Adipocyte (in vitro differentiated cells): ENCODE measurements around the gene RB1.
A peak's percentile ranks its signal among the peaks of the same experiment; 100 is the strongest.

Experiments
- DNase-seq: peaks from one replicate; pipeline ENCODE4 v3.0.0-alpha.2; 2015; ENCODE audit warnings: low read depth
- H3K27me3 ChIP-seq: replicated peaks from 2 replicates; pipeline ENCODE4 v1.7.0; 2013; ENCODE audit warnings: mild to moderate bottlenecking, low read length, moderate library complexity; ENCODE audit not compliant: control insufficient read depth, insufficient read depth
- H3K36me3 ChIP-seq: 2 replicates; pipeline ENCODE4 v1.7.0; 2013; ENCODE audit warnings: low read length, mild to moderate bottlenecking, moderate library complexity; ENCODE audit not compliant: control insufficient read depth, insufficient read depth, severe bottlenecking
- H3K4me1 ChIP-seq: 2 replicates; pipeline ENCODE4 v1.7.0; 2013; ENCODE audit warnings: mild to moderate bottlenecking, low read length, moderate library complexity; ENCODE audit not compliant: control insufficient read depth, insufficient read depth
- H3K4me3 ChIP-seq: 2 replicates; pipeline ENCODE4 v1.7.0; 2013; ENCODE audit warnings: mild to moderate bottlenecking, low read length, moderate library complexity
- H3K9ac ChIP-seq: 2 replicates; pipeline ENCODE4 v1.7.0; 2013; ENCODE audit warnings: mild to moderate bottlenecking, low read length, moderate library complexity
- H3K9me3 ChIP-seq: 2 replicates; pipeline ENCODE4 v1.7.0; 2013; ENCODE audit warnings: mild to moderate bottlenecking, low read length, moderate library complexity; ENCODE audit not compliant: control insufficient read depth

RB1 gene

DNA sequence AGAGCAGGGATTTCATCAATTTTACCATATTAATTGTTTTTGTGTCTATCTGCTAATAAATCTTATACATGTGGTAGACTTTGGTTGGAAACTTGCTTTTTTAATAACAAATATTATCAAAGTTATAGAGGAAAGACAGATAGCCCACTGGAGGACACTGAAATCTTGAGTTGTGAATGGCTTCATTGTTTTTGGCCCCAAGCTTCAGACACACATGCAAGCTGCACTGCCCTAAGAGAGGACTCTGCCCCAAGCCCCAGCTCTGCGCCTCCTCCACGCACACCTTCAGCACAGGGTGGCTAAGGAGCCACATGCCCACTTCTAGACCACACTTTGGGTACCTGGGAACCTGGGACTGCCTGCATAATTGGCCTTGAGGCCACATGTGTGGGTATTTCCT is 194.1 kb downstream of the RB1 start:
- Histone ChIP-seq H3K9me3 (no peaks in the 10 kb centered on the region), H3K9ac (no peak overlapping the region), H3K36me3 (no peaks in the 10 kb centered on the region), H3K4me1 (peaks cover 19% of the 10 kb centered on the region), H3K4me3 (no peak overlapping the region), H3K27me3 (no peaks in the 10 kb centered on the region)
- no peak for DNase-seq

DNA sequence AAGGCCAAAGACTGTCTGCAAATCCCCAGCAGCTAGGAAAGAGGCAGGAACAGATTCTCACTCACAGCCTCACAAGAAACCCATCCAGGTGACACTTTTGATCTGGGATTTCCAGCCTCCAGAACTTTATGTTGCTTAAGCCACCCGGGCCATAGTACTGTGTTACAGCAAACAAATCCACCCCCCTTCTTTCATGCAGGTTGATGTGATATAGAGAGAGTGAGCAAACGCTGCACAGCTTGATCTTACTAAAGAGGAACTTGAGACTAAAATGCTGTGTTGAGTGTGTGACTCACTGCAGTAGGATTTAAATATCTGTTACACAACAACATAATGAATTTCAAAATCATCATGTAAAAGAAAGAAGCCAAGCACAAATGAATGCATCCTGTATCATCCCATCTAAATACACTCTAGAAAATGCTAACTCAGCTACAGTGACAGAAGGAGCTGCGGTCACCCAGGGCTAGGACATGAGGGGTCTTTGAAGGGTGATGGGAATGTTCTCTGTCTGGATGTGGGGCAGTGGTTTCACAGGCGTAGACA is 197.2 kb downstream of the RB1 start:
- Histone ChIP-seq H3K36me3 (no peaks in the 10 kb centered on the region), H3K9ac (peak overlapping the region; percentile 35), H3K4me1 (peaks cover 19% of the 10 kb centered on the region), H3K4me3 (no peak overlapping the region), H3K27me3 (no peaks in the 10 kb centered on the region), H3K9me3 (no peaks in the 10 kb centered on the region)
- DNase-seq: peak; percentile 94

DNA sequence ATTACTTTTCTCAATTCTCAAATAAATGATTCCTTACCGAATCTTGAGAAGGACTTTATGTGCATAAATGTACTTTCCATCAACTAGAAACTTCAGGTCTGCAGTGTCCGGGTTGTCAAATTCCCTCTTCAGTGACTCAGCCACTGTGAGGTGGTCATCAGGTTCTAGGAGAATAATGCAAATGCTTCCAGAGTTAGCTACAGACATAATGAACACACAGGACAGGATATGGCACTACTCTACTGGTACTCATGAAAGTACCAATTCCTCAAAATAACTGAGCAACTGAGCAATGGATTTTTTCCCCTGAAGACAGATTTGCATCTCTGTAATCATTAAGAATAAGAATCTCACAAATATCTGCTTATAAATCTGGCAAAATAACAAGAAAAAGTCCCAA is 198.2 kb downstream of the RB1 start:
- no peaks in the 10 kb centered on the region for H3K36me3 ChIP-seq
- H3K4me1 ChIP-seq: peaks cover 19% of the 10 kb centered on the region
- no peaks in the 10 kb centered on the region for H3K27me3 ChIP-seq
- DNase-seq: no peak
- no peak overlapping the region for H3K9ac ChIP-seq
- H3K4me3 ChIP-seq: no peak overlapping the region
- H3K9me3 ChIP-seq: no peaks in the 10 kb centered on the region

DNA sequence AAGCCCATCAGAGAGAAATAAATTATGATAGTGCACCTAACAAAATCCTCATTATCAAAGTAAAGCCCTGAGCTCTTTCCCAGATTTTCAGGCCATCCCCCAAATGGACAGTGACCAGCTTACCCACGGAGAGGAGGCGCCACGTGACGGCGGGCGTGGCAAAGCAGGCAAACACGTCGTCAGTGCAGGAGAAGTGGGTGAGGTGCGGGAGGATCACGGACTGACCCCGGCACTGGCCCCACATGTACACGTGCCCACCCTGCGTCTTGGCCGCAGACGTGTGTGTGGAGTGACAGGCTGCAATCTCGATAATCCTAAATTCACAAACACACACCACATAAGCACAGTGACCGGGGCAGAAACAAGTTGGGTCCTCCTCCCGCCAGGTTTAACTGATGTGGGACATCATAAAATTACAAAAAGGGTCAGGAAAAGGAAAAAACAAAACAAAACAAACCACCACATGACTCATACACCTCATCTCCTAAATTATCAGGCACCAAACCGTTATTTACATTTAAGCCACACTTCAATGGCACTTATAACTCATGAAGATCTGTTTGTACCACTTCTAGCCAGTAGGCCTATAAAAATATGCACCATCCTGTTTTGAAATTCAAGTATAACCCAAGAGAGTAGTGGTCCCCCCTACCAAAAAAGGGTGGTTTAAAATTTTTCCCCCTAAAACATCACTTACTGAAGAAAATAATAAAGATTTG is 199.2 kb downstream of the RB1 start:
- H3K9ac ChIP-seq: no peak overlapping the region
- no peak overlapping the region for H3K4me3 ChIP-seq
- H3K36me3 ChIP-seq: no peaks in the 10 kb centered on the region
- H3K27me3 ChIP-seq: no peaks in the 10 kb centered on the region
- H3K9me3 ChIP-seq: no peaks in the 10 kb centered on the region
- DNase-seq: no peak
- H3K4me1 ChIP-seq: peaks cover 19% of the 10 kb centered on the region

DNA sequence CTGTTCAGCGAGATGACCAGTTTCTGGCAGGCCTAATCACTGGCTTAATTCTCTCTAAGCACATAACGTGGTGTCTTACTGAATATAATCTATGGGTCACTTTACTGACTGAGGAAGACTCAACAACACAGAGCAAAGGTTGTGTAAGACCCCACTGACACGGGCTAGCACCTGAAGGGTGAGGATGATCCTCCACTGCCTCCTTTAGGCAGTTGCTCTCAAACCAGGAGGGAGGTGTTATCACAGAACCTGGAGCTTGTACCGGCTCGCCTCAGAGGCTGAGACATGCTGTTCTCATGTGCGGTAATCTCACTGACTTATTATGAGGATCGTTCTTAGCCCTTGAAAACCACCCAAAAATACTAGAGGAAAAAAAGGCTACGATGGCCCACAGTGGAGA is 201.1 kb downstream of the RB1 start:
- no peak for DNase-seq
- H3K36me3 ChIP-seq: no peaks in the 10 kb centered on the region
- H3K27me3 ChIP-seq: no peaks in the 10 kb centered on the region
- peaks cover 19% of the 10 kb centered on the region for H3K4me1 ChIP-seq
- H3K9ac ChIP-seq: no peak overlapping the region
- H3K4me3 ChIP-seq: no peak overlapping the region
- H3K9me3 ChIP-seq: no peaks in the 10 kb centered on the region

DNA sequence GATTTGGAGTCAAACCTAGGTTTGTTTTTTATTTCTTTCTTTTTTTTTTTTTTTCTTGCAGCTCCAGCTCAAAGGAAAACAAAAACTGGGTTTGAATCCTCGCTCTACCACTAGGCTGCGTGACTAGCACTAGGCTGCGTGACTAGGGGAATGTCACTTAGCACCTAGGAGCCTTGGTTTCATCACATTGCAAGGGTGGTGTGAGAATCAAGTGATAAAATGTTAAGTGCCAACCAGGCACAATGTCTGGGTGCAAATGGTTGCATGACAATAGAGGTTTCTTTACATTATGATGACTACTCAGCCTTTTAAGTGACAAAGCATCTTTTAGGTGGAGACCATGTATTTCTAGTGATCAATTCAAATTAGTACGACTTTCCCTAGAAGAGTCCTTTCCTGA is 201.5 kb downstream of the RB1 start:
- Histone ChIP-seq H3K36me3 (no peaks in the 10 kb centered on the region), H3K9ac (no peak overlapping the region)
- DNase-seq: no peak

DNA sequence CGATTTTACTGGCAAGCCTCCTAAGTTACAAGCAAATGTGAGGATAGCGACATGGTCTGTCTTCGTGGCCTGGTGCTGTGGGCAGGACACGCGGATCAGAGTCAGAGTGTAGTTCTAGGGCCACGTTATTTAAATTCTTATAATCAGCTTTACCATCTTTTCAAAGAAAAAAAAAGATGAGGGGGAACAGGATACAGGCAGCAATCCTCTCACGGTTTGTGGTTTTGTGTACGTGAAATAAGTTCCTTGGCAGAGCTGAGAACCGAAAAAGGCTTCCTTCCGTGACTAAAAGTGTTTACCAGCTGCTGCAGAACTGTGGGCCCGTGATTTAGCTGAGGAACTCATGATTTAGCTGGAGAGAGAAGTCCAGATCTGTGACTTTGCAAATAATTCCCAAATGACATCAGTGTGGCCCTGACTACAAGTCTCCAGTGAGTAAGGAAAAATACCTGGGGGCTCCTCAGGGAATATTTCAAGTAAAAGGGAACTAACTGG is 202.1 kb downstream of the RB1 start:
- Histone ChIP-seq H3K9me3 (no peaks in the 10 kb centered on the region), H3K27me3 (no peaks in the 10 kb centered on the region), H3K9ac (no peak overlapping the region), H3K4me3 (no peak overlapping the region), H3K4me1 (peaks cover 14% of the 10 kb centered on the region), H3K36me3 (no peaks in the 10 kb centered on the region)
- DNase-seq: peak; percentile 90

More for the DNA sequence above, 201.5 kb downstream of the RB1 start:
- Histone ChIP-seq H3K9me3 (no peaks in the 10 kb centered on the region), H3K4me1 (peaks cover 18% of the 10 kb centered on the region), H3K27me3 (no peaks in the 10 kb centered on the region), H3K4me3 (no peak overlapping the region)

DNA sequence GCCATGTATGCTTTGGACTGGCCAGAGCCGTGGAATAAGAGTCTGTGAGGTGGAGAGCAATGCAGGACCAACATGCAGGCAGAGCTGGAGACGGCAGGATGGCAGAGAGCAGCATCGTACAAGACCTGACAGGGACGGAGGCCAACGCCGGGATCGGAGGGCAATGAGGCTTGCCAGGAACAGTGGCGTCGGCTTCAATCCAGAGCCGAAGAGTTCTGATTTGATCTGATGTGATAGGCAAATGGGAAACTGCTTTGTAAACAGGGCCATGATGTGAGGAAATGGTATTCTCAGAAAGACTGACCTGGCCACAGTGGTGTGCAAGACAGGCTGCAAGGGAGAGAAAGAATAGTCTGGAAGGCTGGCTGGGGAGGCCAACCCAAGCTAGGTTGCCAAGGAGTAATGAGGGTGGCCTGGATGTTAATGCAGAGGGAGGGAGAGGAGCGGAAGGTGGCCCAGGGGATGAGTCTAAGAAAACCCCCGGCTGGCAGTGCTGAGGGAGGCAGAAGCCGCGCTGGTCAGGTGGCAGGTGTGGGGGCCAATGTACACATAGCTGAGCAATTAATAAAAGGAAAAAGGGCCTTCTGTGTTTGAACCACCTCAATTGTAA is 202.6 kb downstream of the RB1 start:
- Histone ChIP-seq H3K9ac (no peak overlapping the region), H3K36me3 (no peaks in the 10 kb centered on the region), H3K9me3 (no peaks in the 10 kb centered on the region), H3K4me3 (no peak overlapping the region), H3K27me3 (no peaks in the 10 kb centered on the region), H3K4me1 (peaks cover 9% of the 10 kb centered on the region)
- DNase-seq: no peak

DNA sequence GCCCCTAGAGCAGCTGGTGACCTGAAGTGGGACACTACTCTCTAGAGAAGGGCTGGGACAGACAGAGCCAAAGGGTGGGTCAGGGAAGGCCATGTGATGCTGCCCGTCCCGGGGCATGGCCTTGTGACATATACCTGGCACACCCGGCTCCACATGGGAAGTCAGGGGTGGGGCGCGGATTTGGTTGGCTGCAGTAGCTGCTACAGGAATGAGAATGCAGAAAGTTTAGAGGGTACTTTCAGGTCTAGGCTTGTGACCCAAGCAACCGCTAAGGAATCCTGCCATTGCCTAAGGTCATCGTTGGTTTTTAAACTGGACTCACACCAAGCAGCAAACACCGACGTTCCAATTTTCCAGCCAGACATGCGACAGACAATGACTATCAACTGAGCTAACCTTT is 203.5 kb downstream of the RB1 start:
- Histone ChIP-seq H3K9ac (no peak overlapping the region), H3K9me3 (no peaks in the 10 kb centered on the region), H3K4me1 (peaks cover 8% of the 10 kb centered on the region), H3K27me3 (no peaks in the 10 kb centered on the region), H3K36me3 (peaks cover 5% of the 10 kb centered on the region), H3K4me3 (no peak overlapping the region)
- DNase-seq: no peak

DNA sequence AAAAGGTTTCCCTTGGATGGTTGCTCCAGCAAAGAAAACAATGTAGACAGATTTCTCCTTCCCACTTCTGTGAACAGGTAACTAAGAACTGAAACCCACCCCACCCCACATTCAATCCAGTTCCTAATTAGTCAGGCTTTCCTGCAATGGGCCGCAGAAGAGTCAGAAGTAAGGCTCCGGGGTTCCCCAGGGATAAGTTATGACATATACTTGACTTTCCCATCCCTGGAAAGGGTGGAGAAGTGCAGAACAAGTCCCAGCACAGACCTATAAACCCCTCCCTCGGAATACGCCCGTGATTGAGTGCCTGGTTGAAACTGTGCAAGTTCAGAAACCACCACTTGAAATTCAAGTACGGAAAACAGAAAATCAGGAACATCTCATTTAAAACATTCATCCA is 204.5 kb downstream of the RB1 start:
- peaks cover 5% of the 10 kb centered on the region for H3K36me3 ChIP-seq
- no peaks in the 10 kb centered on the region for H3K27me3 ChIP-seq
- DNase-seq: no peak
- no peak overlapping the region for H3K4me3 ChIP-seq
- H3K4me1 ChIP-seq: peaks cover 8% of the 10 kb centered on the region
- H3K9ac ChIP-seq: no peak overlapping the region
- H3K9me3 ChIP-seq: no peaks in the 10 kb centered on the region

DNA sequence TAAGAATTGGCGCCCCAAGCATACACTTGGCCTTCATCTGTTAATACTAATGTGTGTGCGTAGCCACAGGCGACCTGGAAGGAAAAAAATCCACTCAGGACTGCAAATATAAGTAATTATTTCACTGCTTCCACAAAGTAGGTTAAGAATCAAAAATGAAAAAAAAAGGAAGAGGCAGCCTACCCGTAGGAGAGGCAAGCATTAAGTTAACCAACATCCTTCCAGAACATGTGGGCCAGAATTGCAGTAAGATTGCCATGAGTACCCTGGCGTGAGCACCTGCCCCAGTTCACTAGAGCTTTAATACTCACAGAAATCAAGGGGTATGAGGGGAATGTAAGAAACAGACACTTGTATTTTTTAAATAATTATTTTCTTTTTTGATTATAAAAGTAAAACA is 207.1 kb downstream of the RB1 start:
- Histone ChIP-seq H3K9me3 (no peaks in the 10 kb centered on the region), H3K4me1 (peaks cover 4% of the 10 kb centered on the region), H3K27me3 (no peaks in the 10 kb centered on the region), H3K4me3 (no peak overlapping the region), H3K9ac (no peak overlapping the region), H3K36me3 (peaks cover 5% of the 10 kb centered on the region)
- DNase-seq: no peak
